Measurements from ENCODE around the gene MRPS2.

MRPS2 gene

GRCh38 chr9:135487281-135488012 lies 13.0 kb upstream of the MRPS2 start:
- H3K27ac Mint-ChIP-seq, result no peak overlapping the region
- no peak for DNase-seq
- H3K27me3 Mint-ChIP-seq, result peaks cover 31% of the 10 kb centered on the region
- no peaks in the 10 kb centered on the region for H3K9me3 Mint-ChIP-seq
- no peaks in the 10 kb centered on the region for H3K36me3 Mint-ChIP-seq (ENCODE audit: low read depth)
- no peak overlapping the region for H3K4me3 Mint-ChIP-seq
- no peaks in the 10 kb centered on the region for H3K4me1 Mint-ChIP-seq (ENCODE audit: low read depth)

- no peak overlapping the region for H3K27ac Mint-ChIP-seq
- H3K36me3 Mint-ChIP-seq (ENCODE audit: low read depth), result no peaks in the 10 kb centered on the region
- peaks cover 32% of the 10 kb centered on the region for H3K27me3 Mint-ChIP-seq
- no peak for DNase-seq
- H3K9me3 Mint-ChIP-seq, result no peaks in the 10 kb centered on the region
- H3K4me1 Mint-ChIP-seq (ENCODE audit: low read depth), result no peaks in the 10 kb centered on the region
- no peak overlapping the region for H3K4me3 Mint-ChIP-seq
Measured at GRCh38 chr9:135488013-135488330, 12.5 kb upstream of the MRPS2 start.

GRCh38 chr9:135488527-135488926 lies 12.0 kb upstream of the MRPS2 start:
- Mint-ChIP-seq H3K4me1 (ENCODE audit: low read depth) (no peaks in the 10 kb centered on the region), H3K27me3 (peaks cover 30% of the 10 kb centered on the region), H3K9me3 (no peaks in the 10 kb centered on the region), H3K4me3 (no peak overlapping the region), H3K27ac (no peak overlapping the region), H3K36me3 (ENCODE audit: low read depth) (no peaks in the 10 kb centered on the region)
- no peak for DNase-seq

- DNase-seq, result no peak
Measured at GRCh38 chr9:135489188-135489906, 11.1 kb upstream of the MRPS2 start.

GRCh38 chr9:135490166-135490870 lies 10.2 kb upstream of the MRPS2 start:
- H3K9me3 Mint-ChIP-seq, result no peaks in the 10 kb centered on the region

More at GRCh38 chr9:135489188-135489906, 11.1 kb upstream of the MRPS2 start:
- Mint-ChIP-seq H3K4me3 (no peak overlapping the region), H3K36me3 (ENCODE audit: low read depth) (no peaks in the 10 kb centered on the region), H3K4me1 (ENCODE audit: low read depth) (no peaks in the 10 kb centered on the region), H3K9me3 (no peaks in the 10 kb centered on the region), H3K27ac (no peak overlapping the region), H3K27me3 (peaks cover 22% of the 10 kb centered on the region)

GRCh38 chr9:135490980-135491464 lies 9.5 kb upstream of the MRPS2 start:
- no peak overlapping the region for H3K27ac Mint-ChIP-seq
- DNase-seq, result no peak
- no peak overlapping the region for H3K4me3 Mint-ChIP-seq
- peaks cover 14% of the 10 kb centered on the region for H3K27me3 Mint-ChIP-seq
- H3K4me1 Mint-ChIP-seq (ENCODE audit: low read depth), result no peaks in the 10 kb centered on the region
- no peaks in the 10 kb centered on the region for H3K9me3 Mint-ChIP-seq
- no peaks in the 10 kb centered on the region for H3K36me3 Mint-ChIP-seq (ENCODE audit: low read depth)

More at GRCh38 chr9:135490166-135490870, 10.2 kb upstream of the MRPS2 start:
- no peak overlapping the region for H3K27ac Mint-ChIP-seq
- H3K36me3 Mint-ChIP-seq (ENCODE audit: low read depth), result no peaks in the 10 kb centered on the region
- H3K4me3 Mint-ChIP-seq, result no peak overlapping the region
- no peaks in the 10 kb centered on the region for H3K4me1 Mint-ChIP-seq (ENCODE audit: low read depth)
- peaks cover 18% of the 10 kb centered on the region for H3K27me3 Mint-ChIP-seq
- no peak for DNase-seq

- H3K27me3 Mint-ChIP-seq, result peaks cover 14% of the 10 kb centered on the region
- H3K4me3 Mint-ChIP-seq, result no peak overlapping the region
- H3K36me3 Mint-ChIP-seq (ENCODE audit: low read depth), result no peaks in the 10 kb centered on the region
- no peak overlapping the region for H3K27ac Mint-ChIP-seq
- H3K4me1 Mint-ChIP-seq (ENCODE audit: low read depth), result no peaks in the 10 kb centered on the region
- no peak for DNase-seq
- no peaks in the 10 kb centered on the region for H3K9me3 Mint-ChIP-seq
Measured at GRCh38 chr9:135491764-135492163, 8.7 kb upstream of the MRPS2 start.

GRCh38 chr9:135492886-135493669 lies 7.4 kb upstream of the MRPS2 start:
- Mint-ChIP-seq H3K4me3 (no peak overlapping the region), H3K27me3 (peaks cover 15% of the 10 kb centered on the region), H3K9me3 (no peaks in the 10 kb centered on the region), H3K27ac (no peak overlapping the region), H3K36me3 (ENCODE audit: low read depth) (no peaks in the 10 kb centered on the region), H3K4me1 (ENCODE audit: low read depth) (no peaks in the 10 kb centered on the region)
- no peak for DNase-seq

- Mint-ChIP-seq H3K4me3 (no peak overlapping the region), H3K4me1 (ENCODE audit: low read depth) (peaks cover 5% of the 10 kb centered on the region), H3K9me3 (no peaks in the 10 kb centered on the region), H3K36me3 (ENCODE audit: low read depth) (no peaks in the 10 kb centered on the region), H3K27ac (no peak overlapping the region), H3K27me3 (peaks cover 19% of the 10 kb centered on the region)
- no peak for DNase-seq
Measured at GRCh38 chr9:135494791-135495559, 5.5 kb upstream of the MRPS2 start.

GRCh38 chr9:135498381-135499126 lies 1.9 kb upstream of the MRPS2 start:
- no peak overlapping the region for H3K27ac Mint-ChIP-seq
- peaks cover 25% of the 10 kb centered on the region for H3K36me3 Mint-ChIP-seq (ENCODE audit: low read depth)
- H3K9me3 Mint-ChIP-seq, result no peaks in the 10 kb centered on the region
- no peak for DNase-seq
- H3K4me1 Mint-ChIP-seq (ENCODE audit: low read depth), result peaks cover 24% of the 10 kb centered on the region
- peaks cover 11% of the 10 kb centered on the region for H3K27me3 Mint-ChIP-seq
- H3K4me3 Mint-ChIP-seq, result peak overlapping the region; percentile 92

- peaks cover 11% of the 10 kb centered on the region for H3K27me3 Mint-ChIP-seq
- DNase-seq, result peak; percentile 94
- no peaks in the 10 kb centered on the region for H3K9me3 Mint-ChIP-seq
- H3K27ac Mint-ChIP-seq, result peak overlapping the region; percentile 72
- H3K4me3 Mint-ChIP-seq, result peak overlapping the region; percentile 92
- H3K36me3 Mint-ChIP-seq (ENCODE audit: low read depth), result peaks cover 34% of the 10 kb centered on the region
- H3K4me1 Mint-ChIP-seq (ENCODE audit: low read depth), result peaks cover 28% of the 10 kb centered on the region
Measured at GRCh38 chr9:135499326-135500070, 984 bp upstream of the MRPS2 start.

- DNase-seq, result no peak
- Mint-ChIP-seq H3K27ac (peak overlapping the region; percentile 96), H3K36me3 (ENCODE audit: low read depth) (peaks cover 40% of the 10 kb centered on the region), H3K4me3 (peak overlapping the region; percentile 92), H3K27me3 (peaks cover 6% of the 10 kb centered on the region), H3K9me3 (no peaks in the 10 kb centered on the region), H3K4me1 (ENCODE audit: low read depth) (peaks cover 29% of the 10 kb centered on the region)
Measured at GRCh38 chr9:135500071-135500524, 384 bp upstream of the MRPS2 start.
